Activated T-cell treated with anti-CD3 and anti-CD28 coated beads, Interleukin-2, amount 50 U/mL, for 4 hours (primary cell): Measurements from ENCODE around the gene THAP3. TPM values are rescaled to one million over a fixed set of nuclear protein-coding genes. Genes with fewer than 3 reads are reported as not detected.
A peak's percentile ranks its signal among the peaks of the same experiment; 100 is the strongest.

Source experiments
- ATAC-seq, 2 donors: fragments of 200-7000 bp; cut with Tn5 transposase; one replicate each; pipeline ENCODE4 v1.10.0; 2021
- DNase-seq: peaks from one replicate; pipeline ENCODE4 v3.0.0-alpha.2; 2020
- H3K27me3 Mint-ChIP-seq: one replicate; pipeline ENCODE4 v1.8.0; 2021; ENCODE audit warnings: low read depth, mixed read lengths
- H3K36me3 Mint-ChIP-seq: one replicate; pipeline ENCODE4 v1.8.0; 2022; ENCODE audit warnings: mixed read lengths; ENCODE audit not compliant: insufficient read depth
- H3K4me1 Mint-ChIP-seq: one replicate; pipeline ENCODE4 v1.8.0; 2021; ENCODE audit warnings: low read depth, mixed read lengths
- H3K4me3 Mint-ChIP-seq: one replicate; pipeline ENCODE4 v1.8.0; 2021; ENCODE audit warnings: mild to moderate bottlenecking, moderate library complexity, mixed read lengths
- H3K9me3 Mint-ChIP-seq: one replicate; pipeline ENCODE4 v1.8.0; 2021; ENCODE audit warnings: mixed read lengths
- total RNA-seq, 3 donors: library from RNA; stranded (reverse); gene quantifications; one replicate each; pipeline ENCODE4 v1.2.1, GENCODE V29; 2021

Gene THAP3
- total RNA-seq, 3 donors from 2014 or later, result 16.7 to 19.5 (median 19.1) TPM

GRCh38 chr1:6614019-6614928 lies 10.4 kb upstream of the THAP3 start:
- Mint-ChIP-seq H3K36me3 (no peaks in the 10 kb centered on the region), H3K27me3 (no peaks in the 10 kb centered on the region), H3K4me1 (peaks cover 20% of the 10 kb centered on the region), H3K4me3 (peak overlapping the region; percentile 82), H3K9me3 (no peaks in the 10 kb centered on the region)
- DNase-seq (peak; percentile 56), ATAC-seq (peak; percentile 3 to 8)

- Mint-ChIP-seq H3K4me1 (peaks cover 20% of the 10 kb centered on the region), H3K36me3 (peaks cover 5% of the 10 kb centered on the region), H3K9me3 (no peaks in the 10 kb centered on the region), H3K27me3 (no peaks in the 10 kb centered on the region), H3K4me3 (peak overlapping the region; percentile 74)
- ATAC-seq, result no peak
- no peak for DNase-seq
These were observed 9.5 kb upstream of the THAP3 start for GRCh38 chr1:6614929-6615785.

GRCh38 chr1:6619045-6619444 lies 5.6 kb upstream of the THAP3 start:
- Mint-ChIP-seq H3K27me3 (no peaks in the 10 kb centered on the region), H3K9me3 (no peaks in the 10 kb centered on the region), H3K4me1 (peaks cover 7% of the 10 kb centered on the region), H3K4me3 (peak overlapping the region; percentile 4), H3K36me3 (peaks cover 14% of the 10 kb centered on the region)
- DNase-seq (no peak), ATAC-seq (no peak)

GRCh38 chr1:6621429-6622391 lies 3.0 kb upstream of the THAP3 start:
- ATAC-seq (no peak), DNase-seq (no peak)
- Mint-ChIP-seq H3K27me3 (no peaks in the 10 kb centered on the region), H3K4me3 (no peak overlapping the region), H3K36me3 (peaks cover 14% of the 10 kb centered on the region), H3K4me1 (peaks cover 13% of the 10 kb centered on the region), H3K9me3 (no peaks in the 10 kb centered on the region)

GRCh38 chr1:6622396-6623152 lies 2.1 kb upstream of the THAP3 start:
- DNase-seq, result no peak
- no peak for ATAC-seq
- H3K4me3 Mint-ChIP-seq, result no peak overlapping the region
- H3K36me3 Mint-ChIP-seq, result peaks cover 15% of the 10 kb centered on the region
- no peaks in the 10 kb centered on the region for H3K9me3 Mint-ChIP-seq
- H3K4me1 Mint-ChIP-seq, result peaks cover 20% of the 10 kb centered on the region
- no peaks in the 10 kb centered on the region for H3K27me3 Mint-ChIP-seq

- H3K4me1 Mint-ChIP-seq, result peaks cover 25% of the 10 kb centered on the region
- no peak overlapping the region for H3K4me3 Mint-ChIP-seq
- DNase-seq, result no peak
These were observed 1.3 kb upstream of the THAP3 start for GRCh38 chr1:6623269-6623965.

GRCh38 chr1:6625584-6626149 lies 999 bp downstream of the THAP3 start:
- peaks cover 20% of the 10 kb centered on the region for H3K36me3 Mint-ChIP-seq
- ATAC-seq, result peak; percentile 5 to 54
- DNase-seq, result no peak
- peaks cover 25% of the 10 kb centered on the region for H3K4me1 Mint-ChIP-seq
- H3K4me3 Mint-ChIP-seq, result peak overlapping the region; percentile 90
- no peaks in the 10 kb centered on the region for H3K9me3 Mint-ChIP-seq
- no peaks in the 10 kb centered on the region for H3K27me3 Mint-ChIP-seq

More at GRCh38 chr1:6623269-6623965, 1.3 kb upstream of the THAP3 start:
- H3K9me3 Mint-ChIP-seq, result no peaks in the 10 kb centered on the region
- peaks cover 19% of the 10 kb centered on the region for H3K36me3 Mint-ChIP-seq
- ATAC-seq, result no peak
- no peaks in the 10 kb centered on the region for H3K27me3 Mint-ChIP-seq

GRCh38 chr1:6627031-6627430 lies 2.4 kb downstream of the THAP3 start:
- no peak for DNase-seq
- H3K4me3 Mint-ChIP-seq, result peak overlapping the region; percentile 90
- no peak for ATAC-seq
- H3K27me3 Mint-ChIP-seq, result no peaks in the 10 kb centered on the region
- no peaks in the 10 kb centered on the region for H3K9me3 Mint-ChIP-seq
- peaks cover 25% of the 10 kb centered on the region for H3K4me1 Mint-ChIP-seq
- peaks cover 17% of the 10 kb centered on the region for H3K36me3 Mint-ChIP-seq

GRCh38 chr1:6627841-6628545 lies 3.3 kb downstream of the THAP3 start:
- DNase-seq (no peak), ATAC-seq (no peak)
- Mint-ChIP-seq H3K27me3 (no peaks in the 10 kb centered on the region), H3K9me3 (no peaks in the 10 kb centered on the region), H3K4me1 (peaks cover 25% of the 10 kb centered on the region), H3K36me3 (peaks cover 13% of the 10 kb centered on the region), H3K4me3 (peak overlapping the region; percentile 39)

GRCh38 chr1:6628971-6629479 lies 4.4 kb downstream of the THAP3 start:
- H3K4me3 Mint-ChIP-seq, result no peak overlapping the region
- no peaks in the 10 kb centered on the region for H3K27me3 Mint-ChIP-seq
- H3K36me3 Mint-ChIP-seq, result peaks cover 15% of the 10 kb centered on the region
- H3K9me3 Mint-ChIP-seq, result no peaks in the 10 kb centered on the region
- DNase-seq (no peak), ATAC-seq (no peak)
- H3K4me1 Mint-ChIP-seq, result peaks cover 25% of the 10 kb centered on the region

- no peaks in the 10 kb centered on the region for H3K27me3 Mint-ChIP-seq
- H3K4me3 Mint-ChIP-seq, result no peak overlapping the region
- ATAC-seq (no peak), DNase-seq (no peak)
- peaks cover 15% of the 10 kb centered on the region for H3K36me3 Mint-ChIP-seq
- peaks cover 22% of the 10 kb centered on the region for H3K4me1 Mint-ChIP-seq
- H3K9me3 Mint-ChIP-seq, result no peaks in the 10 kb centered on the region
These were observed 5.4 kb downstream of the THAP3 start for GRCh38 chr1:6630027-6630426.

- ATAC-seq, result no peak
- Mint-ChIP-seq H3K36me3 (peaks cover 19% of the 10 kb centered on the region), H3K4me3 (no peak overlapping the region), H3K27me3 (no peaks in the 10 kb centered on the region), H3K9me3 (no peaks in the 10 kb centered on the region), H3K4me1 (peaks cover 19% of the 10 kb centered on the region)
- DNase-seq, result no peak
These were observed 6.4 kb downstream of the THAP3 start for GRCh38 chr1:6631058-6631457.
